ENCODE results near the gene GATB. TPM values are rescaled to one million over a fixed set of nuclear protein-coding genes. Genes with fewer than 3 reads are reported as not detected.

The GATB gene
- total and polyA plus RNA-seq, 2 of the 4 experiments (the other 2 are of a cell fraction), result 18.7 to 20.3 TPM

GRCh38 chr4:151709071-151709470 lies 51.7 kb downstream of the GATB start:
- Histone ChIP-seq H3K27ac (ENCODE audit: insufficient read depth, low read length) (no peak overlapping the region), H3K56ac (ENCODE audit: extremely low read depth, insufficient read depth, low read length) (no peak overlapping the region), H4K8ac (ENCODE audit: low read depth in 2 of 2, low read length in 2 of 2) (no peak overlapping the region), H3K4ac (ENCODE audit: low read depth, low read length) (no peak overlapping the region), H2AFZ (replicated peaks; ENCODE audit: low read length, poor library complexity) (no peak overlapping the region), H3K9me1 (ENCODE audit: insufficient read depth, low read length) (no peaks in the 10 kb centered on the region), H3K9ac (ENCODE audit: low read depth, low read length) (no peak overlapping the region), H3K4me3 (ENCODE audit: insufficient read depth, low read depth, low read length) (no peak overlapping the region), H3K79me1 (ENCODE audit: low read depth in 1 of 2, low read length in 2 of 2) (no peaks in the 10 kb centered on the region; a peak in 1 of 4 replicates), H3K23ac (ENCODE audit: low read depth, low read length) (no peak overlapping the region), H4K5ac (ENCODE audit: low read depth, low read length) (no peak overlapping the region), H2BK20ac (ENCODE audit: low read depth, low read length) (no peak overlapping the region), H3K18ac (ENCODE audit: low read depth, low read length) (no peak overlapping the region), H4K91ac (ENCODE audit: insufficient read depth, low read depth, low read length) (no peak overlapping the region), H2BK15ac (ENCODE audit: low read depth, low read length) (no peak overlapping the region), H2AK9ac (replicated peaks; ENCODE audit: low read depth, low read length, poor library complexity) (no peak overlapping the region), H2BK5ac (ENCODE audit: low read depth, low read length, poor library complexity, severe bottlenecking) (no peak overlapping the region), H3K9me3 (ENCODE audit: control insufficient read depth, insufficient read depth, low read length) (no peaks in the 10 kb centered on the region), H3K4me1 (ENCODE audit: control insufficient read depth, insufficient read depth, low read length) (no peaks in the 10 kb centered on the region), H3K4me2 (ENCODE audit: low read depth, low read length) (no peak overlapping the region), H3K27me3 (ENCODE audit: control insufficient read depth, insufficient read depth, low read length) (no peaks in the 10 kb centered on the region), H2AK5ac (ENCODE audit: low read depth, low read length) (no peak overlapping the region), H3K14ac (replicated peaks; ENCODE audit: low read depth, low read length) (no peak overlapping the region), H2BK120ac (ENCODE audit: low read depth, low read length) (no peak overlapping the region), H3K36me3 (ENCODE audit: control insufficient read depth, insufficient read depth, low read length) (peaks cover 7% of the 10 kb centered on the region; the same call in 1 of the 2 replicates), H4K20me1 (ENCODE audit: insufficient read depth, low read length) (no peaks in the 10 kb centered on the region)
- ATAC-seq (ENCODE audit: low read depth), result no peak
- no peak for TF ChIP-seq NFE2L2 (IDR thresholded peaks at IDR 0.05; ENCODE audit: low read depth, low read length)
- TF ChIP-seq RAD21 (IDR thresholded peaks at IDR 0.05; ENCODE audit: low read length), result no peak
- TF ChIP-seq, protein P1, sequence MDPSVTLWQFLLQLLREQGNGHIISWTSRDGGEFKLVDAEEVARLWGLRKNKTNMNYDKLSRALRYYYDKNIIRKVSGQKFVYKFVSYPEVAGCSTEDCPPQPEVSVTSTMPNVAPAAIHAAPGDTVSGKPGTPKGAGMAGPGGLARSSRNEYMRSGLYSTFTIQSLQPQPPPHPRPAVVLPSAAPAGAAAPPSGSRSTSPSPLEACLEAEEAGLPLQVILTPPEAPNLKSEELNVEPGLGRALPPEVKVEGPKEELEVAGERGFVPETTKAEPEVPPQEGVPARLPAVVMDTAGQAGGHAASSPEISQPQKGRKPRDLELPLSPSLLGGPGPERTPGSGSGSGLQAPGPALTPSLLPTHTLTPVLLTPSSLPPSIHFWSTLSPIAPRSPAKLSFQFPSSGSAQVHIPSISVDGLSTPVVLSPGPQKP (IDR thresholded peaks at IDR 0.05; ENCODE audit: borderline replicate concordance, low read depth, low read length), result no peak
- TF ChIP-seq BHLHE40 (IDR thresholded peaks at IDR 0.05; ENCODE audit: low read depth, low read length), result no peak
- TF ChIP-seq, protein P2, sequence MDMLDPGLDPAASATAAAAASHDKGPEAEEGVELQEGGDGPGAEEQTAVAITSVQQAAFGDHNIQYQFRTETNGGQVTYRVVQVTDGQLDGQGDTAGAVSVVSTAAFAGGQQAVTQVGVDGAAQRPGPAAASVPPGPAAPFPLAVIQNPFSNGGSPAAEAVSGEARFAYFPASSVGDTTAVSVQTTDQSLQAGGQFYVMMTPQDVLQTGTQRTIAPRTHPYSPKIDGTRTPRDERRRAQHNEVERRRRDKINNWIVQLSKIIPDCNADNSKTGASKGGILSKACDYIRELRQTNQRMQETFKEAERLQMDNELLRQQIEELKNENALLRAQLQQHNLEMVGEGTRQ (IDR thresholded peaks at IDR 0.05; ENCODE audit: low read depth, low read length), result no peak
- TF ChIP-seq RCOR1 (IDR thresholded peaks at IDR 0.05; ENCODE audit: insufficient replicate concordance, low read length), result no peak
- no peak for TF ChIP-seq MAZ (IDR thresholded peaks at IDR 0.05; ENCODE audit: borderline replicate concordance, low read depth, low read length)
- no peak for TF ChIP-seq SMC3 (IDR thresholded peaks at IDR 0.05; ENCODE audit: low read depth, low read length)
- TF ChIP-seq MXI1 (IDR thresholded peaks at IDR 0.05; ENCODE audit: borderline replicate concordance, low read depth, low read length), result no peak
- no peak for TF ChIP-seq CEBPB (IDR thresholded peaks at IDR 0.05; ENCODE audit: low read depth, low read length)
- TF ChIP-seq RFX5 (IDR thresholded peaks at IDR 0.05; ENCODE audit: low read depth, low read length), result no peak
- TF ChIP-seq CHD1 (IDR thresholded peaks at IDR 0.05; ENCODE audit: low read depth, low read length), result no peak
- TF ChIP-seq POLR2A (IDR thresholded peaks at IDR 0.05; ENCODE audit: low read depth, low read length), result no peak
- no peak for TF ChIP-seq MAFK (IDR thresholded peaks at IDR 0.05; ENCODE audit: low read depth, low read length)
- DNase-seq, result no peak
- no TSS peak for BruUV-seq (replicated peaks)
- dilution Hi-C loops (cut with HindIII; ENCODE audit: low sequenced_read_pairs, unreplicated experiment), result no loop called here
- in situ Hi-C loops (cut with MboI; ENCODE audit: low sequenced_read_pairs), result no loop called here
- WGBS, 2 experiments (ENCODE audit: extremely low coverage in 2 of 2, insufficient read length in 1 of 2), result 60% methylated on average over 1 of the region's 6 CpGs; no CpG with 5 or more reads in 1 of the 2 experiments
- intact Hi-C loops (cut with micrococcal nuclease), result no loop called here
- ChIA-PET CTCF (no interaction called here), POLR2A (ENCODE audit: unreplicated experiment) (no interaction called here)

All from IMR-90 (cell line).